CD4-positive, alpha-beta T cell treated with Interleukin-2 at 100 ng/mL for 4 hours (primary cell): ENCODE results near the gene GSKIP.
"Not testable (repeated sequence)": the region's sequence is repeated elsewhere in the genome, so short reads cannot be mapped to it uniquely, and the experiment has no call there.

ENCODE experiments used
- DNase-seq: peaks from one replicate; pipeline ENCODE4 v3.0.0-alpha.2; 2020; ENCODE audit warnings: low spot score

GSKIP gene

GRCh38 chr14:96362965-96363750 lies at the start of gene GSKIP, which contains the start of gene ATG2B:
GSKIP (plus strand) TSS chr14:96363526; CDS start chr14:96382248, 18,722 bp downstream.
ATG2B (minus strand) TSS chr14:96363341; CDS start chr14:96362976, 365 bp downstream.
- DNase-seq = peak; percentile 97

GRCh38 chr14:96316087-96316486 lies 47.2 kb upstream of the GSKIP start:
- no peak for DNase-seq

- no peak for DNase-seq
Observed at GRCh38 chr14:96318836-96319235, 44.5 kb upstream of the GSKIP start.

GRCh38 chr14:96320605-96321004 lies 42.7 kb upstream of the GSKIP start:
- peak; percentile 2 for DNase-seq

- no peak for DNase-seq
Observed at GRCh38 chr14:96324219-96324618, 39.1 kb upstream of the GSKIP start.

GRCh38 chr14:96338551-96338950 lies 24.8 kb upstream of the GSKIP start:
- no peak for DNase-seq

GRCh38 chr14:96341323-96341722 lies 22.0 kb upstream of the GSKIP start:
- DNase-seq = no peak

- DNase-seq = no peak
Observed at GRCh38 chr14:96345669-96346068, 17.7 kb upstream of the GSKIP start.

GRCh38 chr14:96347957-96348356 lies 15.4 kb upstream of the GSKIP start:
- DNase-seq = not testable (repeated sequence)

GRCh38 chr14:96349286-96350075 lies 13.8 kb upstream of the GSKIP start:
- DNase-seq = no peak

GRCh38 chr14:96351986-96352385 lies 11.3 kb upstream of the GSKIP start:
- no peak for DNase-seq

- no peak for DNase-seq
Observed at GRCh38 chr14:96352708-96353107, 10.6 kb upstream of the GSKIP start.

GRCh38 chr14:96354246-96354645 lies 9.1 kb upstream of the GSKIP start:
- DNase-seq = no peak

GRCh38 chr14:96357216-96357615 lies 6.1 kb upstream of the GSKIP start:
- DNase-seq = no peak

GRCh38 chr14:96359959-96360358 lies 3.4 kb upstream of the GSKIP start:
- DNase-seq = no peak

GRCh38 chr14:96362071-96362964 lies 1.0 kb upstream of the GSKIP start:
- peak; percentile 78 for DNase-seq

- peak; percentile 37 for DNase-seq
Observed at GRCh38 chr14:96363751-96364336, 518 bp downstream of the GSKIP start.

- no peak for DNase-seq
Observed at GRCh38 chr14:96364962-96365361, 1.6 kb downstream of the GSKIP start.

GRCh38 chr14:96368534-96368933 lies 5.2 kb downstream of the GSKIP start:
- no peak for DNase-seq

- DNase-seq = no peak
Observed at GRCh38 chr14:96370528-96370927, 7.2 kb downstream of the GSKIP start.

- no peak for DNase-seq
Observed at GRCh38 chr14:96373538-96373937, 10.2 kb downstream of the GSKIP start.

- no peak for DNase-seq
Observed at GRCh38 chr14:96376093-96376492, 12.8 kb downstream of the GSKIP start.
